MCF 10A (cell line): ENCODE measurements around the gene SHISA9. TPM values are rescaled to one million over a fixed set of nuclear protein-coding genes. Genes with fewer than 3 reads are reported as not detected.

Experiments used
- BruUV-seq: library from RNA; stranded (reverse); fragments of 400-500 nt; replicated peaks from 2 replicates; lab custom pipeline; 2021; lab: Mats Ljungman, UMichigan
- CTCF ChIA-PET: fragments of 300-600 bp; sonication (Branson Sonifier 250); formaldehyde crosslinking; extraction: SDS; loops from one replicate; lab custom pipeline; 2021; ENCODE audit warnings: antibody characterized with exemption, inconsistent platforms; lab: Yijun Ruan, JAX
- POLR2A ChIA-PET: fragments of 300-600, 350-650 bp; sonication (Branson Sonifier 250); formaldehyde crosslinking; extraction: SDS; loops from one replicate; lab custom pipeline; 2020; ENCODE audit warnings: antibody characterized with exemption, inconsistent platforms; lab: Yijun Ruan, JAX
- DNase-seq: peaks from one replicate; pipeline ENCODE4 v3.0.0-alpha.2; 2018; ENCODE audit not compliant: unreplicated experiment
- H3K27ac Mint-ChIP-seq: one replicate; pipeline ENCODE4 v1.8.0; 2022; ENCODE audit warnings: mild to moderate bottlenecking, low read depth, mixed read lengths; ENCODE audit not compliant: unreplicated experiment
- H3K27me3 Mint-ChIP-seq: one replicate; pipeline ENCODE4 v1.8.0; 2022; ENCODE audit warnings: mixed read lengths; ENCODE audit not compliant: insufficient read depth, unreplicated experiment
- H3K36me3 Mint-ChIP-seq: one replicate; pipeline ENCODE4 v1.8.0; 2022; ENCODE audit warnings: mild to moderate bottlenecking, moderate library complexity, mixed read lengths; ENCODE audit not compliant: insufficient read depth, unreplicated experiment
- H3K4me1 Mint-ChIP-seq: one replicate; pipeline ENCODE4 v1.8.0; 2022; ENCODE audit warnings: mixed read lengths; ENCODE audit not compliant: insufficient read depth, unreplicated experiment
- H3K4me3 Mint-ChIP-seq: one replicate; pipeline ENCODE4 v1.8.0; 2022; ENCODE audit warnings: mild to moderate bottlenecking, moderate library complexity, mixed read lengths; ENCODE audit not compliant: unreplicated experiment
- H3K9me3 Mint-ChIP-seq: one replicate; pipeline ENCODE4 v1.8.0; 2022; ENCODE audit warnings: mixed read lengths; ENCODE audit not compliant: unreplicated experiment
- intact Hi-C: fragments of 100-400 bp; cut with micrococcal nuclease; formaldehyde crosslinking; loops from 2 replicates; pipeline ENCODE4 v1.14.1; 2022
- total RNA-seq: library from RNA; stranded (reverse); gene quantifications from 2 replicates; pipeline ENCODE4 v1.2.3, GENCODE V29; 2022
- TF ChIP-seq, protein P1 (sequence below): fragments of 200-600 bp; IDR thresholded peaks from one replicate; pipeline ENCODE4 v1.8.0; 2022; ENCODE audit warnings: antibody characterized with exemption, mild to moderate bottlenecking; ENCODE audit not compliant: unreplicated experiment

Gene SHISA9
- total RNA-seq, 1 experiment from 2014 or later: 8.0 TPM

DNA sequence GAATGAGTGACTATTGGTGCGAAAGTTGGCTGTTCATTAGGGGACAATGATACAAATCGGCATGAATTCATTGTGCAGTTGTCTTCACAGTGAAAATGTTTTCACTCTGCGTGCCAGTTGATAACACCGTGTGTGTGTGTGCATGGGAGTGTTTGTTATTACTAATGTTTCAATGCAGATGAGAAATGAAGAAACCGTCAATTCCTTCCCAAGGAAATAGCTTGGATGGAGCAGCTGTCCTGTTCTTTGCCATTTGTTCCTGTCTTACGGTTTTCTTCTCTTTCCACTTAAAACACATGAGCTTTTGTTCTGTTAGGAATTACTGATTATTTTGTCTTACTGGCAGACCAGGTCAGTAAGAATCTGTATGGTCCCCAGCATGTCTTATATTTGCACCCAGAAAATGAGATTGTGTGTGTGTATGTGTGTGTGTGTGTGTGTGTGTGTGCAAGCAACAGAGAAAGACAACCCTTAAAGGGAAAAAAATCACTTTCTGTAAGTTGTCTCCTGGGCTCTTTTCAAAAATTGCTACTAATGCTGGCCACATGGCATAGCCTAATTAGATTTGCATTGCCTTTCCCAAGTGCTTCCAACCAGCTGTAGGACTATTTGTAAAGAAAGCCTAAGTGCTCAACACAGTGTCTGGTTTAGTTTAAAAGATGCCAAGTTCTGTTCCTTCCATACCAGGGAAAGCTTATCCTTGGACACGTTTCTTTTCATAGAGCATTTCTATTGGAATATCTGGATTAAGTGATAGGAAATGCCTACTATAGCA lies 23.8 kb downstream of the SHISA9 start:
- ChIA-PET POLR2A (no interaction called here), CTCF (no interaction called here)
- Mint-ChIP-seq H3K9me3 (no peaks in the 10 kb centered on the region), H3K4me1 (no peaks in the 10 kb centered on the region), H3K36me3 (peaks cover 4% of the 10 kb centered on the region), H3K27me3 (no peaks in the 10 kb centered on the region), H3K27ac (no peak overlapping the region), H3K4me3 (no peak overlapping the region)
- BruUV-seq: no TSS peak
- TF ChIP-seq, protein P1, sequence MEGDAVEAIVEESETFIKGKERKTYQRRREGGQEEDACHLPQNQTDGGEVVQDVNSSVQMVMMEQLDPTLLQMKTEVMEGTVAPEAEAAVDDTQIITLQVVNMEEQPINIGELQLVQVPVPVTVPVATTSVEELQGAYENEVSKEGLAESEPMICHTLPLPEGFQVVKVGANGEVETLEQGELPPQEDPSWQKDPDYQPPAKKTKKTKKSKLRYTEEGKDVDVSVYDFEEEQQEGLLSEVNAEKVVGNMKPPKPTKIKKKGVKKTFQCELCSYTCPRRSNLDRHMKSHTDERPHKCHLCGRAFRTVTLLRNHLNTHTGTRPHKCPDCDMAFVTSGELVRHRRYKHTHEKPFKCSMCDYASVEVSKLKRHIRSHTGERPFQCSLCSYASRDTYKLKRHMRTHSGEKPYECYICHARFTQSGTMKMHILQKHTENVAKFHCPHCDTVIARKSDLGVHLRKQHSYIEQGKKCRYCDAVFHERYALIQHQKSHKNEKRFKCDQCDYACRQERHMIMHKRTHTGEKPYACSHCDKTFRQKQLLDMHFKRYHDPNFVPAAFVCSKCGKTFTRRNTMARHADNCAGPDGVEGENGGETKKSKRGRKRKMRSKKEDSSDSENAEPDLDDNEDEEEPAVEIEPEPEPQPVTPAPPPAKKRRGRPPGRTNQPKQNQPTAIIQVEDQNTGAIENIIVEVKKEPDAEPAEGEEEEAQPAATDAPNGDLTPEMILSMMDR: no peak
- DNase-seq: no peak
- intact Hi-C loops: no loop called here

DNA sequence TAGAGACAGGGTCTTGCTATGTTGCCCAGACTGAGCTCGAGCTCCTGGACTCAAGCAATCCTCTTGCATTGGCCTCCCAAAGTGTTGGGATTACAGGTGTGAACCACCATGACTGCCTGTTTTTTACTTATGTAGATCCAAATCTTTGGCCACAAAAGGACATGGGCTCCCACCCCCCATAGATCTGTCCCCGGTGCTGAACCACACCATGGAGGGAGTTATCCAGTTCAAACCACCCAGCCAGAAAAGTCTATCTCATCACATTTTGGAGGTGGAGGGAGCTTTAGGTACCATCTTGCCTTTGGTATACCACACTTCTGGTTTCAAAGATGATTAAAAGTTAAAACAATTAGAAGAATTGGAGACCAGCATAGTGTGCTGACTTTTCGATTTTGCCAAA lies 26.2 kb downstream of the SHISA9 start:
- DNase-seq: no peak
- no peak overlapping the region for H3K4me3 Mint-ChIP-seq
- H3K27me3 Mint-ChIP-seq: no peaks in the 10 kb centered on the region
- no peaks in the 10 kb centered on the region for H3K9me3 Mint-ChIP-seq
- no peaks in the 10 kb centered on the region for H3K4me1 Mint-ChIP-seq
- ChIA-PET POLR2A (no interaction called here), CTCF (interaction anchor here (0.7 kb wide), 1 partner anchor 525 kb away, joined by 4 read pairs; no protein-coding TSS in a partner anchor)
- no peak overlapping the region for H3K27ac Mint-ChIP-seq
- intact Hi-C loops: no loop called here
- no TSS peak for BruUV-seq
- TF ChIP-seq, protein P1: no peak
- peaks cover 4% of the 10 kb centered on the region for H3K36me3 Mint-ChIP-seq

DNA sequence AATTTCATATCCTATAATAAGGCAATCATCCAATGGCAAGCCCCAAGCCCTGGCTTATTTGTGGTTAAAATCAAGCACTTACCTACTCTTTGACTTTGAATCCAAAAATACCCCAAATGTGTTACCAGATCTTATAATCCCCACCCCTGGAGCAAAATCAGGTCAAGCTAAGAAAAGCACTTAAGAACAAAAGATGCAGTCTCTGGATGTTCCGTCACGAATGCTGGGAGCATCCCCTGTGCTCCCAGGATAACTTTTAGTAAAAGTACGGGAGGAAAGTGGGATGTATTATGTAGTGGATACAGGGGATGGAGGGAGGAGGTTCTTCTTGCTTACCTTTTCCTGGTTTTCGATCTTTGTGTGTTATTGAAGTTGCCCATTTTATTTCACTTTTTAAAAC lies 29.5 kb downstream of the SHISA9 start:
- TF ChIP-seq, protein P1: no peak
- H3K9me3 Mint-ChIP-seq: peaks cover 7% of the 10 kb centered on the region
- H3K27me3 Mint-ChIP-seq: no peaks in the 10 kb centered on the region
- no TSS peak for BruUV-seq
- H3K36me3 Mint-ChIP-seq: peaks cover 4% of the 10 kb centered on the region
- DNase-seq: no peak
- no peak overlapping the region for H3K27ac Mint-ChIP-seq
- intact Hi-C loops: no loop called here
- H3K4me1 Mint-ChIP-seq: no peaks in the 10 kb centered on the region
- ChIA-PET CTCF (no interaction called here), POLR2A (no interaction called here)
- H3K4me3 Mint-ChIP-seq: no peak overlapping the region

DNA sequence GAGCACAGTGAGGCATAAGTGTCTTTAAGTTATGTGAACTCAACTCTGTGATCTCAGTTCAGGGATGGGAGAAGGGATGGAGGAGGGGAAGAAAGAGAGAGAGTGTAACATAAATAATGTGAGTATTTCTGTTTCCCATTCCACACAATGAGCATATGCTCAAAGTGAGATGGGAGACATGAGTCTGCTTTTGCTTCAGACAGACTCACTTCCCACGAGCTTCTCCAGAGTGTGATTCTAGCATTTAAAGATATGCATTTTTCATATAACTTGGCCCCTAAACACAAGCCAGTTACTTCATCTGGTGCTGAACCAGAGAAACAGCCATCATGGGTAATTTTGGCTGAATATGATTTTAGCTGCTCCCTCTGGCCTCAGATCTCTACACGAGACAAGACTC lies 35.0 kb downstream of the SHISA9 start:
- no peaks in the 10 kb centered on the region for H3K36me3 Mint-ChIP-seq
- intact Hi-C loops: no loop called here
- peaks cover 15% of the 10 kb centered on the region for H3K9me3 Mint-ChIP-seq
- H3K27ac Mint-ChIP-seq: no peak overlapping the region
- POLR2A ChIA-PET: no interaction called here
- no TSS peak for BruUV-seq
- no peaks in the 10 kb centered on the region for H3K27me3 Mint-ChIP-seq
- CTCF ChIA-PET: no interaction called here
- no peak overlapping the region for H3K4me3 Mint-ChIP-seq
- no peak for DNase-seq
- TF ChIP-seq, protein P1: no peak
- peaks cover 7% of the 10 kb centered on the region for H3K4me1 Mint-ChIP-seq
